IMR-90 (cell line): ENCODE measurements around the gene EXOC4. TPM values are rescaled to one million over a fixed set of nuclear protein-coding genes. Genes with fewer than 3 reads are reported as not detected.

Experiments used
- ATAC-seq: fragments of 200-7000 bp; cut with Tn5 transposase; 2 replicates; pipeline ENCODE4 v1.9.1; 2020; ENCODE audit warnings: low read depth, mild to moderate bottlenecking, moderate library complexity
- BruUV-seq: library from RNA; stranded (reverse); fragments of 400-500 nt; replicated peaks from 2 replicates; lab custom pipeline; 2021; lab: Mats Ljungman, UMichigan
- CTCF ChIA-PET: fragments of 300-600 bp; formaldehyde crosslinking; extraction: SDS; loops from one replicate; lab custom pipeline; 2021; ENCODE audit warnings: antibody characterized with exemption; lab: Yijun Ruan, JAX
- POLR2A ChIA-PET: fragments of 300-600 bp; sonication (Branson Sonifier 250); formaldehyde crosslinking; loops from one replicate; lab custom pipeline; 2022; ENCODE audit warnings: antibody characterized with exemption; ENCODE audit not compliant: unreplicated experiment; lab: Charles Lee
- DNase-seq: peaks from one replicate; pipeline ENCODE4 v3.0.0; 2013
- H2AFZ ChIP-seq: replicated peaks from 2 replicates; pipeline ENCODE3; 2013; ENCODE audit warnings: low read length, mild to moderate bottlenecking; ENCODE audit not compliant: poor library complexity
- H2AK5ac ChIP-seq: 2 replicates; pipeline ENCODE4 v1.6.1; 2013; ENCODE audit warnings: low read depth, low read length, inconsistent platforms
- H2AK9ac ChIP-seq: replicated peaks from 2 replicates; pipeline ENCODE3; 2013; ENCODE audit warnings: mild to moderate bottlenecking, low read depth, low read length, moderate library complexity; ENCODE audit not compliant: poor library complexity
- H2BK120ac ChIP-seq: 2 replicates; pipeline ENCODE4 v1.6.1; 2013; ENCODE audit warnings: low read depth, low read length, inconsistent platforms
- H2BK15ac ChIP-seq: 3 replicates; pipeline ENCODE4 v1.6.1; 2013; ENCODE audit warnings: low read depth, low read length, inconsistent platforms
- H2BK20ac ChIP-seq: 2 replicates; pipeline ENCODE4 v1.6.1; 2013; ENCODE audit warnings: low read depth, mild to moderate bottlenecking, inconsistent platforms, low read length, moderate library complexity
- H2BK5ac ChIP-seq: 2 replicates; pipeline ENCODE4 v1.6.1; 2013; ENCODE audit warnings: mild to moderate bottlenecking, low read depth, low read length, inconsistent platforms; ENCODE audit not compliant: poor library complexity, severe bottlenecking
- H3K14ac ChIP-seq: replicated peaks from 2 replicates; pipeline ENCODE4 v1.6.1; 2013; ENCODE audit warnings: low read depth, low read length, inconsistent platforms
- H3K18ac ChIP-seq: 2 replicates; pipeline ENCODE4 v1.6.1; 2013; ENCODE audit warnings: low read depth, low read length, control low read depth
- H3K23ac ChIP-seq: 2 replicates; pipeline ENCODE4 v1.6.1; 2013; ENCODE audit warnings: low read depth, low read length, inconsistent platforms
- H3K27ac ChIP-seq: 2 replicates; pipeline ENCODE4 v1.5.1; 2013; ENCODE audit warnings: mild to moderate bottlenecking, control low read depth, low read length; ENCODE audit not compliant: insufficient read depth
- H3K27me3 ChIP-seq: 2 replicates; pipeline ENCODE4 v1.6.1; 2013; ENCODE audit warnings: low read length; ENCODE audit not compliant: control insufficient read depth, insufficient read depth
- H3K36me3 ChIP-seq: 2 replicates; pipeline ENCODE4 v1.6.1; 2013; ENCODE audit warnings: low read length, mixed read lengths; ENCODE audit not compliant: control insufficient read depth, insufficient read depth
- H3K4ac ChIP-seq: 2 replicates; pipeline ENCODE4 v1.6.1; 2013; ENCODE audit warnings: low read depth, low read length, inconsistent platforms
- H3K4me1 ChIP-seq: 2 replicates; pipeline ENCODE4 v1.6.1; 2013; ENCODE audit warnings: low read length, mixed read lengths; ENCODE audit not compliant: control insufficient read depth, insufficient read depth
- H3K4me2 ChIP-seq: 2 replicates; pipeline ENCODE4 v1.6.1; 2013; ENCODE audit warnings: low read depth, mild to moderate bottlenecking, control low read depth, low read length, moderate library complexity
- H3K4me3 ChIP-seq: 2 replicates; pipeline ENCODE4 v1.5.1; 2013; ENCODE audit warnings: low read depth, mild to moderate bottlenecking, control low read depth, low read length, moderate library complexity; ENCODE audit not compliant: insufficient read depth
- H3K56ac ChIP-seq: 2 replicates; pipeline ENCODE4 v1.6.1; 2013; ENCODE audit warnings: low read length, inconsistent platforms; ENCODE audit not compliant: insufficient read depth; ENCODE audit errors: extremely low read depth
- H3K79me1 ChIP-seq, 2 experiments: 2 replicates each; pipeline ENCODE4 v1.6.1; 2013; ENCODE audit warnings: low read length in 2 of 2, inconsistent platforms in 1 of 2, low read depth in 1 of 2
- H3K9ac ChIP-seq: 2 replicates; pipeline ENCODE4 v1.6.1; 2013; ENCODE audit warnings: low read depth, low read length, control low read depth
- H3K9me1 ChIP-seq: 2 replicates; pipeline ENCODE4 v1.6.1; 2013; ENCODE audit warnings: low read length, inconsistent platforms; ENCODE audit not compliant: insufficient read depth
- H3K9me3 ChIP-seq: 2 replicates; pipeline ENCODE4 v1.6.1; 2013; ENCODE audit warnings: low read length; ENCODE audit not compliant: control insufficient read depth, insufficient read depth
- H4K20me1 ChIP-seq: 2 replicates; pipeline ENCODE4 v1.6.1; 2013; ENCODE audit warnings: low read length, inconsistent platforms; ENCODE audit not compliant: insufficient read depth
- H4K5ac ChIP-seq: 2 replicates; pipeline ENCODE4 v1.6.1; 2013; ENCODE audit warnings: mild to moderate bottlenecking, low read depth, low read length, control low read depth
- H4K8ac ChIP-seq, 2 experiments: 2 replicates each; pipeline ENCODE4 v1.6.1; 2013; ENCODE audit warnings: low read depth in 2 of 2, low read length in 2 of 2, control low read depth in 1 of 2, inconsistent platforms in 1 of 2
- H4K91ac ChIP-seq: 2 replicates; pipeline ENCODE4 v1.6.1; 2013; ENCODE audit warnings: low read depth, low read length, inconsistent platforms; ENCODE audit not compliant: insufficient read depth
- CEBPB ChIP-seq: IDR thresholded peaks from 2 replicates; pipeline ENCODE4 v1.6.1; 2012; ENCODE audit warnings: low read depth, low read length, improper control_type of control experiment
- CTCF ChIP-seq: conservative IDR thresholded peaks from 2 replicates; pipeline ENCODE4 v1.5.1; 2012; ENCODE audit warnings: mild to moderate bottlenecking, low read depth, low read length, improper control_type of control experiment
- MAFK ChIP-seq: IDR thresholded peaks from 2 replicates; pipeline ENCODE4 v1.6.1; 2012; ENCODE audit warnings: low read depth, low read length, improper control_type of control experiment
- MAZ ChIP-seq: IDR thresholded peaks from 2 replicates; pipeline ENCODE4 v1.6.1; 2012; ENCODE audit warnings: low read depth, mild to moderate bottlenecking, low read length, improper control_type of control experiment, moderate library complexity, borderline replicate concordance
- MXI1 ChIP-seq: IDR thresholded peaks from 2 replicates; pipeline ENCODE4 v1.6.1; 2012; ENCODE audit warnings: low read depth, mild to moderate bottlenecking, low read length, moderate library complexity, borderline replicate concordance
- NFE2L2 ChIP-seq: fragments of 150-350 bp; IDR thresholded peaks from 2 replicates; pipeline ENCODE4 v1.6.1; 2016; ENCODE audit warnings: low read depth, mild to moderate bottlenecking, low read length
- RAD21 ChIP-seq: IDR thresholded peaks from 2 replicates; pipeline ENCODE4 v1.6.1; 2012; ENCODE audit warnings: low read length, improper control_type of control experiment
- RFX5 ChIP-seq: IDR thresholded peaks from 2 replicates; pipeline ENCODE4 v1.8.0; 2012; ENCODE audit warnings: low read depth, mild to moderate bottlenecking, low read length, moderate library complexity
- SMC3 ChIP-seq: fragments of 150-350 bp; IDR thresholded peaks from 2 replicates; pipeline ENCODE4 v1.6.1; 2016; ENCODE audit warnings: low read depth, mild to moderate bottlenecking, antibody characterized with exemption, low read length, moderate library complexity
- USF2 ChIP-seq: fragments of 150-350 bp; IDR thresholded peaks from 2 replicates; pipeline ENCODE4 v1.6.1; 2017; ENCODE audit warnings: mild to moderate bottlenecking, antibody characterized with exemption, low read length, low read depth
- WGBS, 2 experiments: methylation state at CpG; one replicate each; pipeline versions ENCODE4 v1.1.5 to v1.1.7; 2013; ENCODE audit warnings: missing lambda C conversion rate in 2 of 2; ENCODE audit not compliant: insufficient read length in 1 of 2; ENCODE audit errors: extremely low coverage in 2 of 2; 5-methylcytosine and 5-hydroxymethylcytosine counted together
- dilution Hi-C: fragments of 300-500 bp; cut with HindIII; formaldehyde crosslinking; loops from one replicate; pipeline ENCODE4 v1.14.3; 2018; ENCODE audit warnings: low sequenced_read_pairs; ENCODE audit not compliant: unreplicated experiment
- in situ Hi-C: fragments of 300-500 bp; cut with MboI; formaldehyde crosslinking; loops from 3 replicates; pipeline ENCODE4 v1.14.3; 2019; ENCODE audit warnings: low sequenced_read_pairs, inconsistent platforms, mixed read lengths
- intact Hi-C: fragments of 100-400 bp; cut with micrococcal nuclease; formaldehyde crosslinking; loops from 2 replicates; pipeline ENCODE4 v1.10.0; 2022
- polyA plus RNA-seq, 3 experiments: library from polyadenylated mRNA; depleted of rRNA; stranded (reverse); fragments of >200 nt; gene quantifications; 2 replicates each; pipeline ENCODE4 v1.2.3, GENCODE V29; 2012; ENCODE audit warnings: low replicate concordance in 1 of 3
- total RNA-seq: library from RNA; depleted of rRNA; stranded (reverse); fragments of >200 nt; gene quantifications from 2 replicates; pipeline ENCODE4 v1.2.3, GENCODE V29; 2012
- TF ChIP-seq, protein P1 (sequence below): fragments of 150-350 bp; IDR thresholded peaks from 2 replicates; pipeline ENCODE4 v1.6.1; 2016; ENCODE audit warnings: low read depth, mild to moderate bottlenecking, low read length, moderate library complexity, borderline replicate concordance

Gene EXOC4
- total and polyA plus RNA-seq, 2 of the 4 experiments (the other 2 are of a cell fraction): 25.4 to 94.6 TPM

- no peak for DNase-seq
- Histone ChIP-seq H2AK9ac (no peak overlapping the region), H2BK20ac (no peak overlapping the region), H4K5ac (no peak overlapping the region), H3K56ac (no peak overlapping the region), H4K8ac (no peak overlapping the region), H3K9me1 (no peaks in the 10 kb centered on the region), H3K4me1 (0 out of 2 replicates have a peak, but pooled peaks cover 2% of the 10 kb centered on the region), H3K4ac (no peak overlapping the region), H3K18ac (no peak overlapping the region), H3K14ac (no peak overlapping the region), H2BK120ac (no peak overlapping the region), H2BK5ac (no peak overlapping the region), H3K79me1 (no peaks in the 10 kb centered on the region; a peak in 1 of 4 replicates), H3K4me3 (no peak overlapping the region), H4K20me1 (no peaks in the 10 kb centered on the region), H3K4me2 (no peak overlapping the region), H3K9ac (no peak overlapping the region), H3K23ac (no peak overlapping the region), H4K91ac (no peak overlapping the region), H3K36me3 (no peaks in the 10 kb centered on the region), H3K9me3 (no peaks in the 10 kb centered on the region), H2BK15ac (no peak overlapping the region), H2AFZ (no peak overlapping the region), H2AK5ac (no peak overlapping the region), H3K27ac (no peak overlapping the region), H3K27me3 (no peaks in the 10 kb centered on the region)
- no TSS peak for BruUV-seq
- no peak for TF ChIP-seq MAFK
- TF ChIP-seq RFX5: no peak
- TF ChIP-seq CTCF: no peak
- no peak for TF ChIP-seq RAD21
- TF ChIP-seq NFE2L2: no peak
- no peak for TF ChIP-seq USF2
- TF ChIP-seq MAZ: no peak
- TF ChIP-seq MXI1: no peak
- no peak for TF ChIP-seq SMC3
- no peak for TF ChIP-seq CEBPB
- TF ChIP-seq, protein P1, sequence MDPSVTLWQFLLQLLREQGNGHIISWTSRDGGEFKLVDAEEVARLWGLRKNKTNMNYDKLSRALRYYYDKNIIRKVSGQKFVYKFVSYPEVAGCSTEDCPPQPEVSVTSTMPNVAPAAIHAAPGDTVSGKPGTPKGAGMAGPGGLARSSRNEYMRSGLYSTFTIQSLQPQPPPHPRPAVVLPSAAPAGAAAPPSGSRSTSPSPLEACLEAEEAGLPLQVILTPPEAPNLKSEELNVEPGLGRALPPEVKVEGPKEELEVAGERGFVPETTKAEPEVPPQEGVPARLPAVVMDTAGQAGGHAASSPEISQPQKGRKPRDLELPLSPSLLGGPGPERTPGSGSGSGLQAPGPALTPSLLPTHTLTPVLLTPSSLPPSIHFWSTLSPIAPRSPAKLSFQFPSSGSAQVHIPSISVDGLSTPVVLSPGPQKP: no peak
- in situ Hi-C loops (no loop called here), dilution Hi-C loops (no loop called here), intact Hi-C loops (no loop called here)
- no CpG with 5 or more reads among the region's 2 CpGs for WGBS, 2 experiments
- CTCF ChIA-PET: interaction anchor here (0.6 kb wide), 1 partner anchor 13 kb away, joined by 3 read pairs; no protein-coding TSS in a partner anchor
- POLR2A ChIA-PET: no interaction called here
- ATAC-seq: no peak
These were observed 348.7 kb downstream of the EXOC4 start for GRCh38 chr7:133601617-133602016.
